ENCODE measurements around the gene TRIOBP.

The TRIOBP gene

DNA sequence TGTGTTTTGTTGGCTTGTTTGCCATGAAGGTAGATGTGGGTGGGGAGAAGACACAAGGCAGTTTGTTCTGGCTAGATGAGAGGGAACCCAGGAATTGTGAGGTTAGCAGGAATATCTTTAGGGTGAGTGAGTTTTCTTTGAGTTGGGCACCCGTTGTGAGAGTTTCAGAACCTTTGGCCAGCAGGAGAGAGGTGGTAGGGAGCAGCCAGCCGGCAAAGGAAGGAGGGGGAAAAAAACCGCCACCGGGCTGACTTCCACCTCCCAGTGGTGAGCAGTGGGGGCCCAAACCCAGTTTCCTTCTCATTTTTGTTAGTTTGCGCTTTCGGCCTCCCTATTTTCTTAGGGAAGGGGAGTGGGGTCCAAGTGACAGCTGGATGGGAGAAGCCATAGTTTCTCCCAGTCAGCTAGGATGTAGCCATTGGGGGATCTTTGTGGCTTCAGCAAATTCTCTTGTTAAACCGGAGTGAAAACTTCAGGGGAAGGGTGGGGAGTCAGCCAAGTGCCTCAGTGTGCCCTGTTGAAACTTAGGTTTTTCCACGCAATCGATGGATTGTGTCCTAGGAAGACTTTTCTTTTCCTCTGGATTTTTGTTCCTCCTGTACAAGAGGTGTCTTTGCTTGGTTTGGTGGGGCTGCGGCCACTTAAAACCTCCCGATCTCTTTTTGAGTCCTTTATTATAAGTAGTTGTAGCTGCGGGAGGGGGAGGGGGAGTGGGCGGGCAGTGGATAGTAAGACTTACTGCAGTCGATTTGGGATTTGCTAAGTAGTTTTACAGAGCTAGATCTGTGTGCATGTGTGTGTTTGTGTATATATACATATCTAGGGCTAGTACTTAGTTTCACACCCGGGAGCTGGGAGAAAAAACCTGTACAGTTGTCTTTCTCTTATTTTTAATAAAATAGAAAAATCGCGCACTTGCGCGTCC lies 109.8 kb downstream of the TRIOBP start:
- no peak for DNase-seq

DNA sequence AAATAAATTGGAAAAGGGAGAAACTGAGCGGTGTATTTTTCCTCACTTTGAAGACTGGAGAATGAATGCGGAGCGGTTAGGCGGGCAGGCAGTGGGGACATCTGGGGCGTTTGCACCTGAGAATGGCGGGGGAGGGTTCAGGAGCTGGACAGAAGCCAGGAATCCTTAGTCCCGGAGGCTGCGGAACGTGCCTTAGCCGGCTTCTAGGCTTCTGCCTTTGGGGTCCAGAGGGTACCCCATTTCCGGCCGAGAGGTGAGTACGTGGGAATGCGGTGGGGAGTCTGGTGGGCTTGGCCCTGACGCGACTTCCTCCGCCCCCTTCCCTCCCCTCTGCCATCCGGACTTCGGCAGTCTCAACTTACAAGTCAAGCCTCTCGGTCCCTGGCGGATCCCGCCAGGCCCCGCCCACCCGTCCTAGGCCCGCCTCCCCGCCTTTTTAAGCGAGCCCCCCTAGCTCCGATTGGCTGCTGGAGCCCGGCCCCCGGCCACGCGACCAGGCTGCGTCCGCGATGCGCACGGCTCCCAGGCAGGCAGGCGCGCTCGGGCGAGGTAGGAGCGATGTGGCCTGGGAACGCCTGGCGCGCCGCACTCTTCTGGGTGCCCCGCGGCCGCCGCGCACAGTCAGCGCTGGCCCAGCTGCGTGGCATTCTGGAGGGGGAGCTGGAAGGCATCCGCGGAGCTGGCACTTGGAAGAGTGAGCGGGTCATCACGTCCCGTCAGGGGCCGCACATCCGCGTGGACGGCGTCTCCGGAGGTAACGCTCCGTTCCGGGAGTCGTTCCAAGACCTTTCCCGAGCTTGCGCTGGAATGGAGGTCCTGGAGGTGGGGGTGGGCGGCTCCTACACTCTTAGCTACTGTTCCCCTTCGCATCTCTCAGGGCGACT lies 110.8 kb downstream of the TRIOBP start, which contains the start of gene GCAT:
GCAT (plus strand) TSS at position 525 of the 884 bp plus-strand sequence; CDS start at position 559, 34 bp downstream.
- peak; percentile 91 for DNase-seq

DNA sequence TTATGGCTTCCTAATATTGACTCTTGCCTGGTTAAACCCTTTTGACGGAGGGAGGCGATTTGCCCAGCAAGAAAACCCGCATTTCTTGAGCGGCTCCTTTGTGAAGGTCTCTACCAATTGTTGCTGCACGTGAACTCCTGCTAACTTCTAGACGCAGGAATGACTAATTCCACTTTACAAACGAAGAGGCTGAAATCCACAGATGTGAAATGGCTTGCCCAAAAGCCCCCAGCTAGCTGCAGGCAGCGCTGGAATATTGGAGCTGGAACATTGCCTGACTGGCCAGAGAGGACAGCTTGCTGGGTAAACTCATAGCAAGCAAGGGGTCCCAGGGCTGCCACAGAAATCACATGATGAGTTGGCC lies 111.4 kb downstream of the TRIOBP start:
- no peak for DNase-seq

DNA sequence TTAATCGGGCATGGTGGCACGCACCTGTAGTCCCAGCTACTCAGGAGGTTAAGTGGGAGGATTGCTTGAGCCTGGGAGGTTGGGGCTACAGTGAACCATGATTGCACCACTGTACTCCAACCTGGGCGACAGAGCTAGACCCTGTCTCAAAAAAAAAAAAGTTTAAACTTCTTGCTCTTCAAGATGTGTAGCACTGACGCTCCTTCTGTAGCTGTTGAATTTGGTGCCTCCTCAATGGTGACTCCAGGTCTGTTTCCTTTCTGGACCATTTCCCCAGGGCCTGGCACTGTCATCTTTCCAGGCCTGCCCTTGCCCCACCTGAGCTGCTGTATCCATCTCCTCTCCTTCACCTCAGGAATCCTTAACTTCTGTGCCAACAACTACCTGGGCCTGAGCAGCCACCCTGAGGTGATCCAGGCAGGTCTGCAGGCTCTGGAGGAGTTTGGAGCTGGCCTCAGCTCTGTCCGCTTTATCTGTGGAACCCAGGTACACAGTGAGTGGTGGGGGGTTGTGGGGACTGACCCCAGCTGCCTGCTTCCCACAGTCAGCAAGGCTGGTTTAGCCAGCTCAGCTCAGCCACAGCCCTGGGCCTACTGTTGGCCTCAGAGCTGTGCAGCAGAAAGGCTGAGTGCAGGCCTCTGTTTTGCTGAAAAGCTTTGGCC lies 113.0 kb downstream of the TRIOBP start:
- no peak for DNase-seq

DNA sequence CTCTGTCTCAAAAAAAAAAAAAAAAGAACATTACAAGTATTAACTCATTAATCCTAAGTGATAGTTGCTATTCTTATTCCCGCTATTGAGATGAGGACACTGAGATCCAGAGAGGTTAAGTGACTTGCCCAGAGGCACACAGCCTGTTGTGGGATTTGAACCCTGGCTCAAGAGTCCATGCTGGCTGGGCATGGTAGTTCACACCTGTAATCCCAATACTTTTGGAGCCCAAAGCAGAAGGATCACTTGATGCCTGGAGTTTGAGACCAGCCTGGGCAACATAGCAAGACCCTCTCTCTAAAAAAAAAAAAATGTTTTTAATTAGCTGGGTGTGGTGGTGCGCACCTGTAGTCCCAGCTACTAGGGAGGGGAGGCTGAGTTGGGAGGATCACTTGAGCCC lies 115.0 kb downstream of the TRIOBP start:
- DNase-seq: no peak

DNA sequence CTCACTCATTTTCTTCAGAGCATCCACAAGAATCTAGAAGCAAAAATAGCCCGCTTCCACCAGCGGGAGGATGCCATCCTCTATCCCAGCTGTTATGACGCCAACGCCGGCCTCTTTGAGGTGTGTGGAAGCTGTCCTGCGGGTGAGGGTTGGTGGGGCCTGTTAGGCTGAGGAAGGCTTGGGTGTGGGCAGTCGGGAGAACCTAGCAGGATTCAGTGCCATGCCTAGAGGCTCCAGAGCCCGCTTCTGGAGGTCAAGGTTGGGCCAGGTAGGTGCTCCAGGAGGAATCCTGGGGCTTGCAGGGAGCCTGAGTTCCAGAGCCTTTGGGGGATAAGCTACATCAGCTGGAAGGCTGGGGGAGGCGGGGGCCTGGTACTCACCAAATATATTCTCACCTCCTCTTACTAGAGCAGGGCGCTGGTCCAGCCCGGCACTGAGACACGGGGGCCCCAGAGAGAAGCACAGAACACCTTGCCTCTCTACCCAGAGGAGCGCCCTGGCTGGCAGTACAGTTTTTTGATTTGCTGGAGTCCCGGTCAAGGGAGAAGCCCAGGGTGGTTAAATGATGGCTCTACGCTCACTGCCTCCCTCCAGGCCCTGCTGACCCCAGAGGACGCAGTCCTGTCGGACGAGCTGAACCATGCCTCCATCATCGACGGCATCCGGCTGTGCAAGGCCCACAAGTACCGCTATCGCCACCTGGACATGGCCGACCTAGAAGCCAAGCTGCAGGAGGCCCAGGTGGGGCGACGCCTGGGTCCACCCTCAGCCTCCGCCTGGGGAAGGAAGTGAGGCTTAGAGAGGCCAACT lies 116.2 kb downstream of the TRIOBP start:
- DNase-seq: no peak

DNA sequence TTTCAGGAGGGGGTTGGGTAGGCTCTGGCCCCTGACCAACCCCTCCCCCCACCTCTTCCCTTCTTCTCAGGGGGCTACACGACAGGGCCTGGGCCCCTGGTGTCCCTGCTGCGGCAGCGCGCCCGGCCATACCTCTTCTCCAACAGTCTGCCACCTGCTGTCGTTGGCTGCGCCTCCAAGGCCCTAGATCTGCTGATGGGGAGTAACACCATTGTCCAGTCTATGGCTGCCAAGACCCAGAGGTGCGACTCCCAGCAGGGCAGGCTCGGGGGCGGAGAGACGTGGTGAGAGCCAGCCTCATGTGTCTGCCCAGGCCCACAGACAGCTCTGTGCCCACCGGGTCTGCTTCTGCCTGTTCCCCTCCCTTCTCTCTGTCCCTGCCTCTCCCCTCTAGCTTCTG lies 118.7 kb downstream of the TRIOBP start:
- DNase-seq: no peak

DNA sequence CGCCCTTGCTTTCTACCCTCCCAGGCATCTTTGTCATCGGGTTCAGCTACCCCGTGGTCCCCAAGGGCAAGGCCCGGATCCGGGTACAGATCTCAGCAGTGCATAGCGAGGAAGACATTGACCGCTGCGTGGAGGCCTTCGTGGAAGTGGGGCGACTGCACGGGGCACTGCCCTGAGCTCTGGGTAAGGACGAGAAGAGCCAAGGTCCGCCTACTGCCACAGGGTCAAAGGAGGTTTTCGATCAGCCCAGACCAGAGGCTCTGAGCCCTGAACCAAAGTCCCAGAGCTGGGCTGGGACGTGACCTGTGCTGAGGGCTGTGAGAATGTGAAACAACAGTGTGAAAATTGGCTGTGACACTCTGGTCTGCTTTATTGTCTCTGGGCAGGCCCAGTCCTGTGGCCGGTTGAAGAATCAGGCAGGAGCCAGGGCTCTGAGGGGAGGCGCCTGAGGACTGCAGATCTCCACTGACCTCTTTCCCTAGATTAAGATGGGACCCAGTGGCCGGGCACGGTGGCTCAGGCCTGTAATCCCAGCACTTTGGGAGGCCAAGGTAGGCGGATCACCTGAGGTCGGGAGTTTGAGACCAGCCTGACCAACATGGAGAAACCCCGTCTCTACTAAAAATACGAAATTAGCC lies 119.8 kb downstream of the TRIOBP start:
- DNase-seq: no peak

DNA sequence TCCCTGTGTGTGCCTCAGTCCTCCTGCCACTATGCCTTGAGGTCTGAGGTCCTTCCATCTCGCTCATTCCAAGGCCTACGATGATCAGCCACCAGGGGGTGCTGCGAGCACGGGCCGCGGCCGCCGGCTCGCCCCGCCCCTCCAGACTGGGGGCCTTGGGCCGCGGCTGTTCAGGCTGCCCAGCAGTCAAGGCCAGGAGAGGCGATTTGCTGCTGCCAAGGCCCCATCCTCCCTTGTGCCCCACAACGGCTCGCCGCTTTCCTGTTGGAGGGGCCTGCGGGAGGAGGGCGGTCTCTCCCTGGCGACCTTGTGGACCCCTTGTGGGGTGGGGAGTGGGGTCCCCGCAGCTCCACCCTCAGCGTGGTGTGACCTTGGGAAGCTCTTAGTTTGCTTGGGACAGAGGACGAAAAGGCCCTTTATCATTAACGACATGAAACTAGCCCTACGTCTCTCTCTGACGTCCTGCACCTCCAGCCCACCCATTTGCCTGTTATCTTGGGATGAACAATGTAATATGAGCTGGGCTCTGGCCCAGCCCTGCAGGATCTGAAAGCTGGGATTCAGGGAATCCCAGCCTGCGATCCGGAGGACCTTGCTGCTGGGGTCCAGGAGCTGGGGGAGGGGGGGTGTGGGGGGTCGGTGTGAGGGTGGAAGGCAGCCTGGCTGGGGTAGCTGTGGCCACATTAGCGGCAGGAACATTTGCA lies 121.0 kb downstream of the TRIOBP start:
- peak; percentile 95 for DNase-seq

DNA sequence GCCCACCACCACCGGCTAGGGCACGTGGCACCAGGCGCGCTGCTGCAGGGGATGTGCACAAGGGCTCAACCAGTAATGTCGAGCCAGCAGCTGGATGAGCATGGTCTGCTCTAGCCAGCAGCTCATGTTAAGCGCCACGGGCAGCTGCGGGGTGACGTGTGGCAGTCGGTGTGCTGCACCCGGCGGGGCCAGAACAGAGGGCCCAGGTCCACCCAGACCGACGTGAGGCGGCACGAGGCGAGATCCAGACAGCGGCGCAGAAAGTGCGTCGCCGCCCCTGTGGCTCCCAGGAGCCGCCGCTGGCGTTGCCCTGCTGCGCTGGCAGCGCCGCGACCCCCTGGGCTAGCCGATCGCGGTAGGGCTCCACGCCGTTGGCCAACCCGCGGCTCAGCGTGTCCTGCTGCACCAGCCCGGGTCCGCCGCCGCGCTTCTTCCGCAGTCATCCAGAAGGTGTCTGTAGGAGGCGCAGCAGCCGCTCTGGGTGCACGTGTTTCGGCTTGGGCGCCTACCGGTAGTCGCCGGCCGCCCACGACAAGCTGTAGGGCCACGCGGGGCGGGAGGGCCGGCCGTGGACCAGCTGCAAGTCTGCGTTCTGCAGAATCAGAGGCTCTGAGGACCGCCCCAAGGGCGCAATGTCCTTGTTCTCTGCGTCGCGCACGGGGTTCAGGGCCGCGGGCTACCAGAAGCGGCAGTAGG lies 121.7 kb downstream of the TRIOBP start:
- no peak for DNase-seq

DNA sequence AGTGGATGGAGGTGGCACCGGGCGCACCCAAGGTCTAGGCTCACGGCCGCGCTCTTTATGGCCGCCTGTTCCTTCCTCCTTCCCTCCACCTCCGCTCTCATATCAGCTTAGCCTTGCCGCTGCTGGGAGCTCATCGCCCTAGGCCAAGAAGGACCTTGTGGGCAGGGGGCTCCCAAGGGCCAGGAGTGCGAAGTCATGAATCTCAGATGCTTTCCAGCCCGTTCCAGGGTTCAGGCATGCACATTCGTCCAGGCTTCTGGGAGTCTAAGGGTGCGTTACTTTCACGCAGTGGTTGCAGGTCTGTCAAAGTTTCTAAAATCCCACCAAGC lies 122.2 kb downstream of the TRIOBP start:
- no peak for DNase-seq

DNA sequence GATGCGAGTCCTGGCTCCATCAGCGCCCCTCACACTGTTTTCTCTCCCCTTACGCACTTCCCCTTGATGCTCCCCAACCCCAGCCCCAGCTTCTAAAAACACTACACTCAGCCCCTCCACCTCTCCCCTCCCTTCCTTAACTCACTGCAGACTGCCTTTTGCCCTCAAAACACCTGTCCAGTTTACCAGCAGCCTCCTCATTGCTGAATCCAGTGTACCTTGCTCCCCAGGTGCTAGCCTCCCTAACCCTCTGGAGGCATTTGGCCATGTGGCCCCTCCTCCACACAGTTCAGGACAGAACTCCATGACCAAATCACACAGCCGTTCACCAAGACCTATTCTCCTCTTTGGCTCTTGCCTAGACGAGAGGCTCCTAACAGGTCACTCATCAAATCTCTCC lies 123.5 kb downstream of the TRIOBP start:
- no peak for DNase-seq

DNA sequence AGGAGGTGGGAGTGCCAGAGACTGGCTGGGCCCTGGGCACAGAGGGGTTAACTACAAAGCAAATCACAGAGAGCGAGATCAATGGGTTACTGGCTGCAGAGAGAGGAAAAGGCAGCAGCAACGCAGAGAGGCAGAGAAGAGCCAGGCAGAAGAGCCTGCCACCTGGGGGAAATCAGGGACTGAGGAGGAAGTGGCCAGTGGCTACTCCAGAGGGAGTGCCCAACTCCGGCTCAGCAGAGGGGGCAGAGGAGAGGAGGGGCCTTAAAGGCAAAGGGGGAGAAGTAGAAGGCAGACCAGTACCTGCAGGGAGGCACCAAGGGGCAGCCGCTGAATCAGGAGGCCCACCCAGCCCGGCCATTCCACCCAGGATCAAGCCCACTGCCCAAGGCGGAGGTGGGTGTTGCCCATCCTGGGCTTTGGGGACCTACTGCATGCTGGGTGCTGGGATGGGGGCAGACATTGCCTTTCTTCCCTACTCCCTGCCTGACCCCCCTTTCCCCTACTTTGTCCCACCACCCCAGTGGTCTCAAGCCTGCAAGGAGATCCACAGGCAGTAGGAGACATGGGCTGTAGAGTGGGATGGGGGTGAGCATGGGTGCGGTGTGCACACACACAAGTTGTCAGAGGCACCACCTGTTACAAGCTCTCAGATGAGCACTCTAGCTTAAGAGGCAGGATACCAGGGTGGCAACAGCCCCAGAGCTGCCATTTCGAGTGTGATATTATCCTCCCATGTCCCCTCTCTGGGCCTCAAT lies 125.4 kb downstream of the TRIOBP start:
- no peak for DNase-seq

DNA sequence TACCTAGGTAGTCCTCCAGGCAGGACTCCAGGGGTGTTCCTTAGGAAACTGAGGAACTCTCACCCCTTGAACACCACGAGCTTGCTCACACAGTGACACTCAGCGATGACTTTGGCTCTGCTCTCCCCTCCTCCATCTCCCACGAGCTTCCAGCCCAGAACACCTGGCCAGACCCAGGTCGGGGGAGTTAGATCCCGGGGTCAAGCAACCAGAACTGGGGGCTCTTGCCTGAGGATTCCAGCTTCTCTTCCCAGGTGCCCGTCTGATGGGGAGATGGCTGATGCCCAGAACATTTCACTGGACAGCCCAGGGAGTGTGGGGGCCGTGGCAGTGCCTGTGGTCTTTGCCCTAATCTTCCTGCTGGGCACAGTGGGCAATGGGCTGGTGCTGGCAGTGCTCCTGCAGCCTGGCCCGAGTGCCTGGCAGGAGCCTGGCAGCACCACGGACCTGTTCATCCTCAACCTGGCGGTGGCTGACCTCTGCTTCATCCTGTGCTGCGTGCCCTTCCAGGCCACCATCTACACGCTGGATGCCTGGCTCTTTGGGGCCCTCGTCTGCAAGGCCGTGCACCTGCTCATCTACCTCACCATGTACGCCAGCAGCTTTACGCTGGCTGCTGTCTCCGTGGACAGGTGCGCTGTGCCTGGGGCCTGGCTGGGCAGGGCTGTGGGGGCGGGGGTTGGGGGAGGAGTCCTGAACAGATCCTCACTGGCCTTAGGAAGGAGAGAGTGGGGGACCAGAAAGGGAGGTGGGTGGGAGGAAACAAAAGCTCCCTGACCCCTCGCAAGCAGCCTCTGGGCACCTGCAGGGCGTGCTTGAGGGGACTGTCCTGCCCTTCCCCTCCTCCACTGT lies 126.5 kb downstream of the TRIOBP start, which contains the start of gene GALR3:
GALR3 (plus strand) TSS at position 249 of the 852 bp plus-strand sequence; CDS start at position 274, 25 bp downstream.
- DNase-seq: no peak

DNA sequence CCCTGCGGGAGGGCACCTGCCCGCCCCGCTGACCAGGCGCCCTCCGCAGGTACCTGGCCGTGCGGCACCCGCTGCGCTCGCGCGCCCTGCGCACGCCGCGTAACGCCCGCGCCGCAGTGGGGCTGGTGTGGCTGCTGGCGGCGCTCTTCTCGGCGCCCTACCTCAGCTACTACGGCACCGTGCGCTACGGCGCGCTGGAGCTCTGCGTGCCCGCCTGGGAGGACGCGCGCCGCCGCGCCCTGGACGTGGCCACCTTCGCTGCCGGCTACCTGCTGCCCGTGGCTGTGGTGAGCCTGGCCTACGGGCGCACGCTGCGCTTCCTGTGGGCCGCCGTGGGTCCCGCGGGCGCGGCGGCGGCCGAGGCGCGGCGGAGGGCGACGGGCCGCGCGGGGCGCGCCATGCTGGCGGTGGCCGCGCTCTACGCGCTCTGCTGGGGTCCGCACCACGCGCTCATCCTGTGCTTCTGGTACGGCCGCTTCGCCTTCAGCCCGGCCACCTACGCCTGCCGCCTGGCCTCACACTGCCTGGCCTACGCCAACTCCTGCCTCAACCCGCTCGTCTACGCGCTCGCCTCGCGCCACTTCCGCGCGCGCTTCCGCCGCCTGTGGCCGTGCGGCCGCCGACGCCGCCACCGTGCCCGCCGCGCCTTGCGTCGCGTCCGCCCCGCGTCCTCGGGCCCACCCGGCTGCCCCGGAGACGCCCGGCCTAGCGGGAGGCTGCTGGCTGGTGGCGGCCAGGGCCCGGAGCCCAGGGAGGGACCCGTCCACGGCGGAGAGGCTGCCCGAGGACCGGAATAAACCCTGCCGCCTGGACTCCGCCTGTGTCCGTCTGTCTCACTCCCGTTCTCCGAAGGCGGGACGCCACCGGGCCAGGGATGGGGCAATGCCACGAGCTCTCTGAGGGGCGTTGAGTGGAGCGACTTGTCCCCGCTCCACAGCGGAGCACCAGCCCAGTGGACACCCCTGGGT lies 128.1 kb downstream of the TRIOBP start:
- no peak for DNase-seq

All from 8988T (cell line).